Keratinocyte (primary cell): ENCODE measurements around the gene ALDH1L1. TPM values are rescaled to one million over a fixed set of nuclear protein-coding genes. Genes with fewer than 3 reads are reported as not detected.

Experiments used
- DNase-seq: peaks from one replicate; pipeline ENCODE4 v3.0.0-alpha.2; 2011; ENCODE audit warnings: low read depth, missing footprints, low spot score
- FAIRE-seq: peaks from 2 replicates; lab custom pipeline; 2011; peaks lifted over from hg19 to GRCh38; lab: Jason Lieb, UNC
- H2AFZ ChIP-seq: 2 replicates; pipeline ENCODE4 v1.6.0; 2012; ENCODE audit warnings: low read length, control low read depth, inconsistent platforms; ENCODE audit not compliant: control insufficient read depth
- H3K27ac ChIP-seq: 2 replicates; pipeline ENCODE4 v1.5.1; 2011; ENCODE audit warnings: low read length; ENCODE audit not compliant: control insufficient read depth, insufficient read depth
- H3K27me3 ChIP-seq: 3 replicates; pipeline ENCODE4 v1.6.0; 2011; ENCODE audit warnings: low read length; ENCODE audit not compliant: control insufficient read depth, insufficient read depth; ENCODE audit errors: extremely low read depth
- H3K36me3 ChIP-seq, 2 experiments: 2 replicates in 1 of 2; 3 replicates in 1 of 2; pipeline ENCODE4 v1.5.1; 2011; ENCODE audit warnings: low read length in 2 of 2, mild to moderate bottlenecking in 1 of 2; ENCODE audit not compliant: control insufficient read depth in 2 of 2, insufficient read depth in 2 of 2; ENCODE audit errors: extremely low read depth in 1 of 2
- H3K4me1 ChIP-seq: 3 replicates; pipeline ENCODE4 v1.5.1; 2011; ENCODE audit warnings: low read length; ENCODE audit not compliant: control insufficient read depth, insufficient read depth; ENCODE audit errors: extremely low read depth
- H3K4me2 ChIP-seq: 3 replicates; pipeline ENCODE4 v1.6.0; 2011; ENCODE audit warnings: low read depth, low read length; ENCODE audit not compliant: control insufficient read depth, insufficient read depth; ENCODE audit errors: extremely low read depth
- H3K4me3 ChIP-seq, 3 experiments: fragments of 200-600 bp in 1 of 3; sonication (generic) in 1 of 3; 2 replicates in 2 of 3; 3 replicates in 1 of 3; pipeline ENCODE4 v1.5.1; 2011 to 2016; ENCODE audit warnings: low read length in 3 of 3, mild to moderate bottlenecking in 3 of 3, control low read depth in 2 of 3, inconsistent platforms in 1 of 3, low read depth in 1 of 3, mixed read lengths in 1 of 3, mixed run types in 1 of 3, moderate library complexity in 1 of 3; ENCODE audit not compliant: control insufficient read depth in 2 of 3, insufficient read depth in 2 of 3; ENCODE audit errors: extremely low read depth in 1 of 3
- H3K79me2 ChIP-seq: 2 replicates; pipeline ENCODE4 v1.6.0; 2012; ENCODE audit warnings: low read length; ENCODE audit not compliant: control insufficient read depth, insufficient read depth
- H3K9ac ChIP-seq: 3 replicates; pipeline ENCODE4 v1.6.0; 2011; ENCODE audit warnings: low read length; ENCODE audit not compliant: control insufficient read depth, insufficient read depth; ENCODE audit errors: extremely low read depth
- H3K9me1 ChIP-seq: 3 replicates; pipeline ENCODE4 v1.6.0; 2011; ENCODE audit warnings: low read length; ENCODE audit not compliant: control insufficient read depth, insufficient read depth; ENCODE audit errors: extremely low read depth
- H3K9me3 ChIP-seq: 2 replicates; pipeline ENCODE4 v1.5.1; 2012; ENCODE audit warnings: low read depth, low read length; ENCODE audit not compliant: control insufficient read depth
- H4K20me1 ChIP-seq: 3 replicates; pipeline ENCODE4 v1.6.0; 2011; ENCODE audit warnings: low read length; ENCODE audit not compliant: control insufficient read depth, insufficient read depth; ENCODE audit errors: extremely low read depth
- CTCF ChIP-seq, 3 experiments: IDR thresholded peaks in 1 of 3; conservative IDR thresholded peaks in 1 of 3; optimal IDR thresholded peaks in 1 of 3; 2 replicates in 2 of 3; 3 replicates in 1 of 3; pipeline versions ENCODE3 to v1.5.1; 2011; ENCODE audit warnings: low read length in 3 of 3, mild to moderate bottlenecking in 3 of 3, moderate library complexity in 2 of 3, control low read depth in 1 of 3, inconsistent platforms in 1 of 3; ENCODE audit not compliant: insufficient read depth in 2 of 3; ENCODE audit errors: extremely low read depth in 1 of 3
- EZH2 ChIP-seq: IDR thresholded peaks from one replicate; pipeline ENCODE4 v1.6.1; 2012; ENCODE audit warnings: inconsistent platforms, mild to moderate bottlenecking, low read length, moderate library complexity
- dilution Hi-C: fragments of 300-500 bp; cut with MboI; formaldehyde crosslinking; loops from one replicate; pipeline ENCODE4 v1.7.0; 2020; ENCODE audit warnings: low sequenced_read_pairs; ENCODE audit not compliant: extremely low pct_ligation_motif_present
- polyA plus RNA-seq, 5 experiments: library from polyadenylated mRNA; depleted of rRNA in 3 of 5; stranded (reverse) in 3 of 5; stranded (forward) in 1 of 5; unstranded in 1 of 5; fragments of >200 nt; gene quantifications; 1 replicate in 1 of 5; 2 replicates in 3 of 5; 3 replicates in 1 of 5; pipeline versions ENCODE4 v1.2.1 to v1.2.3, GENCODE V29; 2011 to 2012; ENCODE audit warnings: missing spikeins in 2 of 5, low read depth in 1 of 5, low replicate concordance in 1 of 5

Gene ALDH1L1
- polyA plus RNA-seq, 1 donor (not counting 4 experiments of a cell fraction or from before 2014, with no cell fraction given) = 0.35 TPM

GRCh38 chr3:126152901-126153694, 27.3 kb downstream of the ALDH1L1 start:
- Histone ChIP-seq H3K9me1 (no peaks in the 10 kb centered on the region), H4K20me1 (no peaks in the 10 kb centered on the region), H3K4me1 (no peaks in the 10 kb centered on the region), H3K9ac (no peak overlapping the region), H3K27me3 (peaks cover 9% of the 10 kb centered on the region), H3K4me2 (no peak overlapping the region), H3K9me3 (no peaks in the 10 kb centered on the region), H3K4me3 (no peak overlapping the region), H3K79me2 (no peaks in the 10 kb centered on the region), H3K36me3 (no peaks in the 10 kb centered on the region), H2AFZ (no peak overlapping the region), H3K27ac (no peak overlapping the region)
- DNase-seq (no peak), FAIRE-seq (no peak)
- dilution Hi-C loops = no loop called here
- no peak for TF ChIP-seq CTCF (optimal IDR thresholded peaks at IDR 0.05 in 1 of 3, IDR thresholded peaks at IDR 0.05 in 1 of 3, conservative IDR thresholded peaks at IDR 0.05 in 1 of 3; ENCODE audit: extremely low read depth in 1 of 3, insufficient read depth in 2 of 3, low read length in 3 of 3)
- TF ChIP-seq EZH2 = no peak

DNA sequence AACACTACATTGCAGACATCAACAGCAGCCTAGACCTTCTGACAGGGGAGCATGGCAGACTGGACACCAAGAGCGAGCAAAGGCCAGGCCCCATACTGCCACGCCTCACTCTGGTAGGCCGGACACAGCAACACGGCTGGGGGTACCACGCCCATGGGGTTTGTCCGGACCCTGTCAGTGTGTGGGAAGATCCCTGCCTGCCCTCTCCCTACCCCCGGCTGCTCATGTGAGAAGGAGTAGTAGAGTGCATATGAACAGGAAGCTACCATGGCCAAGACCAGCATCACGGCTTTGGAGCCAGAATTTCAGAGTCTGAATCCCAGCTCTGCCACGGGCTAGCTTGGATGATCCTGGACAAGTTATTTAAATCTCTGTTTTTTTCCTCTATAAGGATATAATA, 27.9 kb downstream of the ALDH1L1 start:
- DNase-seq (no peak), FAIRE-seq (no peak)
- Histone ChIP-seq H3K9me1 (no peaks in the 10 kb centered on the region), H4K20me1 (no peaks in the 10 kb centered on the region), H3K4me3 (no peak overlapping the region), H3K9ac (no peak overlapping the region), H3K4me2 (no peak overlapping the region), H3K27me3 (peaks cover 9% of the 10 kb centered on the region), H3K9me3 (no peaks in the 10 kb centered on the region), H3K36me3 (no peaks in the 10 kb centered on the region), H3K4me1 (no peaks in the 10 kb centered on the region), H3K79me2 (no peaks in the 10 kb centered on the region), H3K27ac (no peak overlapping the region), H2AFZ (no peak overlapping the region)
- no peak for TF ChIP-seq CTCF (optimal IDR thresholded peaks at IDR 0.05 in 1 of 3, IDR thresholded peaks at IDR 0.05 in 1 of 3, conservative IDR thresholded peaks at IDR 0.05 in 1 of 3; ENCODE audit: extremely low read depth in 1 of 3, insufficient read depth in 2 of 3, low read length in 3 of 3)
- TF ChIP-seq EZH2 = no peak
- dilution Hi-C loops = no loop called here
